ELR (cell line): ENCODE results near the gene TMEM147.

ENCODE experiments used
- DNase-seq: peaks from one replicate; pipeline ENCODE4 v3.0.0-alpha.2; 2015; ENCODE audit warnings: low read depth

The TMEM147 gene

DNA sequence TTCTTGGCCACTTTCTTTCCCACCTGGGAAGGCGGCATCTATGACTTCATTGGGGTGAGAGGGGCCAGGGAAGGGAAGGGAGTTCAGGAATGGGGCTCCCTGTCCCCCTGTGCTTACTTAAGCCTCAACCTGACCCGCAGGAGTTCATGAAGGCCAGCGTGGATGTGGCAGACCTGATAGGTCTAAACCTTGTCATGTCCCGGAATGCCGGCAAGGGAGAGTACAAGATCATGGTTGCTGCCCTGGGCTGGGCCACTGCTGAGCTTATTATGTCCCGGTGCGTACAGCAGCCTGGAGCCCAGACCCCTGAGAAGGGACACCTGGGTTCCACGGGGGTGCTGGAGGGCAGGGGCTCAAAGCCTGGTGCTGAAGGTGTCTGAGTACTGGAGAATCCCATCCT lies 1.1 kb downstream of the TMEM147 start:
- no peak for DNase-seq

DNA sequence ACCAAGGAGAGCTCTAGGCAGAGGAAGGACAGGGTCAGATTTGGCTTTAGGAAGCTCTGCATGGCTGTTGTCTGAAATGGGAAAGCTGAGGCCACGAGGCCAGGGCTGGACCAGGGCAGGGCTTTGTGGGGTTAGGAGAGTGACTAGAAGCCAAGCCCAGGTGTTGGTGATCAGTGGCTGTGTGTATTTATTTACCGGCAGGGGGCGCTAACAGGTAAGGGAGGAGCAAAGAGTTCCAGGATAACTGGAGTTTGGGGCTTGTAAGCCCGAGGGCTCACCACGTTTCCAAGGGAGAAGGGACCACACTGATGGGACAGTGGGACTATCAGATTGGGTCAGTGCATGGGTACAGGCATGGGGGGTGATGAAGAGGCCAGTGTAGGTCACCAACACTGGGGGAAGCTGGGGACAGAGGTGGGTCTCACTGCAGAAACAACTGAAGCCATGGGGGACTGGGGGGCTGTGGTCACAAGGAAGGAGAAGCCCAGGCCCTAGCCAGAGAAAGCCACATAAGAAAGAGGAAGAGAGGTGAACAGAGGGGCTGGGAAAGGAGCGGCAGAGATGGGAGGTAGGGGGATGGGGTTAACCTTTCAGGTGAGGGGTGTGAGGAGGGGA lies 3.9 kb downstream of the TMEM147 start:
- peak; percentile 79 for DNase-seq

DNA sequence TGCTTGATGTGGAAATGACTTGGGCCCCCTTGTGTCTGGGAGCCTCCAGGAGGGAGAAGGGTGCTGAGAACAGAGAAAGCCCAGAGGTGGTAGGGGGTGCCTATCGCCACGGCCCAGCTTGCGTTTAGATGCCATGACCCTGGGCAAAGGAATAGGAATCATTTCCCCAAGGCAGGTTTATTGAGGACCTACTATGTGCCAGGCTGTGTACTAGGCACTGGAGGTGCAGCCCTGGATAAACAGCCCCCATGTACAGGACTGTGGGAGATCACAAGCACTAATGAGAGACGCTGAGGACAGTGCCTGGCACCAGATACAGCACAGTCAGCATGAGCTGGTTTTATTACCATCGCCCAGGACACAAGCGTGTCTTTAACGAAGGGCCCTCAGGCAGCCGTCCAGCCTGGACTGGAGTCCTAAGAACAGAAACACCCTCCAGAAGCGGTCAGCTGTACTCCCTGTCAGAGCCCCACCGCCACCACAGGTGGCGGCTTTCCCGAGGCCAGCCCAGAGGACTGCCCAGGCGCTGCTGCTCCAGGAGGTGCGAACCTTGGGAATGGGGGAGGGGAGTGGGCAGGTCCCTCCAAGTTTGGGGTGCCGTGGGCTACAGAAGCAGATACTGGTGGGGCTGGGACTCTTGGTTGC lies 4.6 kb downstream of the TMEM147 start:
- DNase-seq: no peak

DNA sequence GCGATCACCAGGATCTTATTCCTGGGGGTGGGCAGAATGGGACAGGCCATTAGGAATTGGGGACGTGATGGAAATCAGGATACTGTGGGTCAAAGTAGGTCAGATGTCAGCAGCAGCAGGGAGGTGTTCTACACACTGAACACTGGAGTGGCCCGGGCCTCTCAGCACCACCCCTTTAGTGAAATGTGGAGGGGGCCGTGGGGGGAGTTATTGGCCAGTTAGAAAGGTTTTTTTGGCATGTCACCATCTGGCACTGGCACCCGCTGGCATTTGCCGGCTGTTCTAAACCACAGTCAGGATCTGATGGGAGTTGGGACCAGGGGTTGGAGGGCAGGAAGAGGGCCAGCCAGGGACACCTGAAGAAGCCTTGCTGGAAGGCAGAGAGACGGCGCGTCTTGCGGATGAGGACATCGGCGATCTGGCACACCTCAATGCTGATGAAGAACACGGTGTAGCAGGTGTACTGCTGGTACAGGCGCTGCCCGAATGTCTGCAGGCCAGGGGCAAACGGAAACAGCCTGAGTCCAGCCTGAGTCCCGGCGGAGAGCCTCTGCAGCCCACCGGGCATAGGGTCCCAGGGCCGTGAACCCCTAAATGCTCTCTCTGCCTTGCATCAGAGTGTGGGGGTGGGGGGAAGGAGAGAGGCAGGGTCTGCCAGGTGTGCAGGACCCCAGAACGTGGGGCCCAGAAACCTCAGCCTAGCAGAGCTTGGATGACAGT lies 5.8 kb downstream of the TMEM147 start:
- DNase-seq: no peak

DNA sequence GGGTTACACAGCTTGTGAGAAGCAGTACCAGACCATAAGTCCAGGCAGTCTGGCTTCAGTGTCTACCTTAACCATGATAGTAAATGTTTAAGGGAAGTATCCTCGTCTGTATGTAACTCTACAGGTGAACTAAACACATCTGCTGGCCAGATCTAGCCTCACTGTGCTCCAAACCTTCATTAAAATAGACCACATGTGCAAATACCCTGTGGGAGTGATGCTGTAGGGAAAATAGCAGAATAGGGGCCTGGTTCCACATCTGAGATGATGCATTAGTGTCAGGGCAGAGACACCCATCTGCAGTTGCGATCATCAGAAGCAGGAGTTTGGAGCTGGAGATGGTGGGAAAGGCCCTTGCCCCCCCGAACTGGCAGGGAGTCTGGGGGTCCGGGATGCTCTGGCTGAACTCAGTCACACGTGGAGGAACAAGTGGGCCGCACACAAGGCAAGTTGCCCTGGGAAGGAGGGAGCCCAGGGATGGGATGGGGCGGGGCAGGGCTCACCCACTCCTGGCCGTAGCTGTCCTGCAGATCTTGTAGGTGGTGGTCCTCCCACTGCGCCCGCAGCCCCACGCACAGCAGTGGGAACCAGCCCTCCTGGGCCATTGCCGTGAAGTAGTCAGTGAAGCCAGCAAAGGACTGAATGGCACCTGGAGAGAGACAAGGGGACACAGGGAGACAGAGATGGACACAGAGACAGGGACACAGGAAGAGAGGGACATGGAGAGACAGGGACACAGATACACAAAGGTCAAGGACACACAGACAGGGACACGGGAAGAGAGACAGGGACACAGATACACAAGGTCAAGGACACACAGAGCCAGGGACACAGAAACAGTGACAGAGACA lies 7.3 kb downstream of the TMEM147 start:
- no peak for DNase-seq

DNA sequence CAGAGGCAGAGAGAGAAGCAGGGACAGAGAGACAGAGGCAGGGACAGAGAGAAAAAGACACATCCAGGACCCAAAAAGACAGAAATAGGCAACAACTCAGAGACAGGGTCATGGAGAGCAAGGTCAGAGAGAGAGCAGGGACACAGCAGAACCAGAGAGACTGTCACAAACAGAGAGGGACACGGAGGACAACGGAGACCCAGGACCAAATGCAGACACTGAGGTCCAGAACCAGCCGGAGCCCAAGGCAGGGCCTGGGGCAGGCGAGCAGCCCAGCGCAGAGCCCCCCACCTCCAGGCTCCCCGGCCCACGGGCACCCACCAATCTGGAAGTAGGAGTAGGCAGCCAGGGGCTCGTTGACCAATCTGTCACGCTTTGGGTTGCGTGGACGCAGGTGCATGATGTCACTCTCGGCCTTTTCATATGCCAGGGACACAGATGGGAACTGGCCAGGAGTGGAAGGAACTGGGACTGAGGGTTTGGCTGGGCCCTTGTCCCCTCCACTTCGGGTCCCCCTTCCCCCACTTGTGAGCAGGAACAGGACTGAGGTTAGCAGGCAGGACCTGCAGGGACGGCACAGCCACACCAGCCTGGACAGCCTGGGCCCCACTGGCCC lies 8.1 kb downstream of the TMEM147 start:
- no peak for DNase-seq

DNA sequence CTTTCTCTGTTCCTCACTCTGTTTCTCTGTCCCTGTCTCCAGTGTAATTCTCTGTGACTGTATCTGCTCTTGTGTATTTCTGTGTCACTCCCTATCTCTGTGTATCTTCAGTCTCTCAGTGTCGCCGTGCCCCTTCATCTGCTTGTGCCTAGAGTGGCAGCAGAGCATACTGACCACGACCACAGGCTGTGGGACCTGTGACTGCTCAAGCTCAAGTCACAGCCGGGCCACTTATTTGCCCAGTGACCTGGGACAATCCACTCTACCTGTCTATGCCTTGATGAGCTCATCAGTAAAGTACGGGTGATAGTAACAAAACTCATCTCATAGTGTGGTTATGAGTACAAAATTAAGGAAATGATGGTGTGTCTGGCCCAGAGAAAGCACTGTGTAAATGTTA lies 8.7 kb downstream of the TMEM147 start:
- DNase-seq: no peak

DNA sequence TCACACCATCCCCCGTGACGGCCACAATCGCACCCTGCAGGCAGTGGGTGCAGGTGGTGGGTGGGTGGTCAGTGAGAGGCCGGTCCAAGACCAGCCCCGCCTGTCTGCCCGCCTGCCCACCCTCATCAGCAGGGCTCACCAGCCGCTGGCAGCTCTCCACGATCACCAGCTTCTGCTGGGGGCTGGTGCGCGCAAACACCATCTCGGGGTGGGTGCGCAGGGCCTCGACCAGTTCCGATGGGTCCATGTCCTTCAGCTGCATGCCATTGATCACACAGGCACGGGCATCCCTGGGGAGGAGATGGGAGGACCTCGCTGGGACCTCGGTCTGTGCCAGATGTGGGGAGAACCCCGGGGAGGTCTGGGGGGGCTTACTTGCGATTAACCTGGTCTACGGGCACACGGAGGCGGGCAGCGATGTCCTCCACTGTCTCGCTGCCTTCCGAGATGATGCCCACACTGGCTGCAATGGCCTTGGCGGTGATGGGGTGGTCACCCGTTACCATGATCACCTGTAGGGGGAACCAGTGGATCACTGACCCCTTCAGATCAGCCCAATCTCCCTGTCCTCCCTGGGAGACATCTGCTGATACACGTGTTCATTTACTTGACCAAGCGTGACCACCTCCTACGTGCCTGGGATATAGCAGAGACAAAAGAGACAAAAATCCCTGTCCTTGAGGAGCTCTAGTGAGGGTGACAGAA lies 10.0 kb downstream of the TMEM147 start:
- DNase-seq: peak; percentile 64

DNA sequence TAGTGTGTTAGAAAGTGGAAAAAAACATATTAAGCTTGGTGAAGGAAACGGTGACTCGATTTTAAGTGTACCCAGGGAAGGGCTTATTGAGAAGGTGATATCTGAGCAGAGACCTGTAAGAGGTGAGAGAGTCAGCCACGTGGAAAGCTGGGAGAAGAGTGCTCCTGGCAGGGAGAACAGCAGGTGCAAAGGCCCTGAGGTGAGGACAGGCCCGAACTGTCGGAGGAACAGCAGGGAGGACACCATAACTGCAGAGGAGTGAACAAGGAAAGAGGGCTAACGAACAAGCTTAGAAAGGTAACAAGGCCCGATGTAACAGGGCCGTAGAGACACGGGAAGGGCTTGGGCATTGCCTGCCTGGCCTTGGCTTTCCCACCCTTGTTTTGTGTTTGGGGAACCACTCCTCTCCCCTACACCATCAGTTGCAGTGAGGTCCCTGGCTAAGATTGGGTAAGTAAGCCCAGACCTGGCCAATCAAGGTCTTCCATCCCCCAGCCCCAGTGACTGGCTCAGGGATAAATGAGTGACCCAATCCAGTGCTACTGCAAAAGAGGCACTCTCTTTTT lies 10.7 kb downstream of the TMEM147 start:
- DNase-seq: no peak

DNA sequence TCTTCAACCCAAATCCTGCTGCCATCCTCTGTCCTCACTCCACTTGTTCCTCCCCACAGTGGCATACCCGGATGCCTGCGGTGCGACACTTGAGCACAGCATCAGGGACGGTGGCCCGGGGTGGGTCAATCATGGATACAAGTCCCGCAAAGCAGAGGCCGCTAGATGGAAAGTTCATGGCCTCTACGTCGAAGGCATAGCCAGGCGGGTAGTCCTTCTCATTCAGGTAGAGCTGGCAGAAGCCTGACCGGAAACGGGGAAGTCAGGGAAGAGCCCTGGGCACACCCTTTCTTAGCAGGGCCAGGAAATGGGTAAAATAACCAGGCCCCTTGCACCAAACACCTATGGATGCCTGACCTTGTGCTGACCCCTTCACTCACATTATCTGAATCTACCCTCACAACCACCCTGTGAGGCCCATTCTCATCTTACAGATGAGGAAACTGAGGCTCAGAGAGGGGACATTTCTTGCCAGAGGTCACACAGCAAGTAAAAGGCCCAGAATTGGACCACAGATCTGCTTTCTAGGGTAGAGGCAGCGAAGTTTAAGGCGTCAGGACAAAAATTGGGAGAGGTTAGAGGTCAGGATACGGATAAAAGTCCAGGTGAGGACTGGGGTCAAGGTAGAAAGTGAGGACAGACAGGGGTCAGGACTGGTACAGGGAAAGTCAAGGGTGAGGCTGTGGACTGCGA lies 11.6 kb downstream of the TMEM147 start:
- DNase-seq: no peak

DNA sequence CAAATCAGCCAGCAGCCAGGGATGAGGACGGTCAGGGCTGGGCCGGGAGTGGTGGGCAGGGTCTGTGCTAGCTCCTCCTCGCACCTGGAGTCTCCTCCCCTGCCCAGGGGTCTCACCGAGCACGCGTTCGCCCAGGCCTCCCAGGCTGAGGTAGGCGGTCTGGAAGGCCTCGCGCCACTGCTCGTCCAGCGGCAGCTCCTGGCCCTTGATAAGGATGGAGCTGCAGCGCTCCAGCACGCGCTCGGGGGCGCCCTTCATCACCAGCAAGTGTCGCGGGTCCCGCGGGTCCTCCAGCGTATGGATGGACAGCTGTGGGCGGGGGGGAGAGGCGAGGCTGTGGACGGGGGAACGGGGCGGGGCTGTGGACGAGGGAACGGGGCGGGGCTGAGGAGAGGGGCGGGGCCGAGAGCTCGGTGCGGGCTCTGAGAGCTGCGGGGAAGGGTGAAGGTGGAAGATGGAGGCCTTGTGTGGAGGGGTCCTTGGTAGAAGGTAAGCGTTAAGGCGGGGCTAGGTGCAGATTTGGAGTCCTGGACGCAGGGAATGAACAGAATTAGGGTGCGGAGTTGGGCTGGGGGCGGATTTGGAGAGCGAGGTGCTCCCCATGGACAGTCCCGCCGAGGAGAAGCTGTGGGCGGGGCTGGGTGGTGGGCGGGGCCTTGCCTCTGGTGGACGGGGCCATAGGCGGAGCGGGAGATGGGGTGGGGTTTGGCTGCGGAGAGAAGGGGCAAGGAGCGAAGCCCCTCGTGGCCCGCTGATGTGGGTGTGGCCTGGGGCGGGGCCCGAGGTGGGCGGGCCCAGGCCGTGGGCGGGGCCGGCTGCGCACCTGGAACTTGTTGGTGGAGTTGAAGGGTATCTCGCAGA lies 12.3 kb downstream of the TMEM147 start:
- DNase-seq: peak; percentile 20

DNA sequence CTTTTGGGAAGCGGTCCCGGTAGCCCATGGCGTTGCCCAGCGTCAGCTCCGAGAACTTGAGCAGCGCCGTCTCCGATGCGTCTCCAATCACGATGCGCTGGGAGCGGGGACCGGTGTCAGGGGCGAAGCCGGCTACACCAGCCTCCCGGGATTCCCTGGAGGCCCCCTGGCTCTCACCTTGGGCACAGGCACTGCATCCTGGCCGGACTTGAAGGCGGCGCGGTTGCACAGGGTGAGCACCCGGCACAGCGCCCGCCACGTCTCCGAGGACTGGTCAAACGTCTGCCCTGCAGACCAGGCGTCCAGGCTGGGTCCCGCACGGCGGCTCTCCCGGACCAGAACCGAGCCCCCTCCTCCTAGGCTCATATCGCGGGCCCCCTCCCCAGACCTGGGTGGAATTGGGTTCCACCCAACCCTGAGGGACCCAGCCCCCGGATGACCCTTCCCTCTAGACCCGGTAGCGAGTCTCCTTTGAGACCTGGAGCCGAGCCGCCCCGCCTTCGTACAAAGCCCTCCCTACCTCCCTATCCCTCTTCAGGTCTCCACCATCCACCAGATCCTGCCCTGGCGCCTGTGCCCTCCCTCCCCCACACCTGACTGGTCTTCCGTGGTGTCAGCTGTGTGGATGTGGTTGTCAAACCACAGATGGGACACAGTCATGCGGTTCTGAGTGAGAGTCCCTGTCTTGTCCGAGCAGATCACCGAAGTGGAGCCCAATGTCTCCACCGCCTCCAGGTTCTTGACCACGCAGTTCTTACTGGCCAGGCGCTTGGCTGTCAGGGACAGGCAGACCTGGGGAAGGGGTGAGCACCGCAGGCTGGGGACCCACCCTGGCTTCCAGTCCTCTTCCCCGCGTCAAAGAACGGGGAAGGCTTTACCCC lies 13.2 kb downstream of the TMEM147 start:
- DNase-seq: no peak

DNA sequence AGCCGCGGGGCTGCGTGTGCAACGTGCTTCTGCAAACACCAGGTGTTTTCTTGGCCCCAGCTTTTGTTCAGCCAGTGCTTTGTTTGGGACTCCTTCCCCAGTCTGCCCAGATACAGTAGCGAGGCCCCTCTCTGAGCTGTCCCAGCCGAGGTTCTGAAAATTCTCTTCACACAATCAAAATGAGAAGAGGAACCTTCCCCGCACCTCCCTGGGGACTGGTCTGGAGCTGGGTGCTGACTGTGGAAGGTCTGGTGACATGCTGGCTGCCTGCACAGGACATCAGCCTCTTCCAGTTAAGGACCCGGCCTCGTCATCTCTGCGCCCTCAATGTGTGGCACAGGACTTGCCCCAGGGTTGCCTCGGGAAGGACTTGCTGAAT lies 13.8 kb downstream of the TMEM147 start:
- DNase-seq: no peak

DNA sequence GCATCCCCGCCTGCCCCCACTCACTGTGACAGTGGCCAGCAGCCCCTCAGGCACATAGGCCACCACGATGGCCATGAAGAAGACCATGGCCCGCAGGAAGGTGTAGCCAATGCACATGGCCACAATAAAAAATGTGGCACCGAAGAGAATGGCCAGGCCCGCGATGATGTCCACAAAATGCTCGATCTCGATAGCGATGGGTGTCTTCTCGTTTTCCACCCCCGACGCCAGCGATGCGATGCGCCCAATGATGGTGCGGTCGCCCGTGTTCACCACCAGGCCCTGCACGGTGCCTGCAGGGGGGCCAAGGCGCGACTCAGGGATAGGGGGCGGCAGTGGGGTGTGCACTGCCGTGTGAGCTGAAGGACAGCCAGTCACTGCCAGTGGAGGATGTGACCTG lies 14.4 kb downstream of the TMEM147 start:
- no peak for DNase-seq

DNA sequence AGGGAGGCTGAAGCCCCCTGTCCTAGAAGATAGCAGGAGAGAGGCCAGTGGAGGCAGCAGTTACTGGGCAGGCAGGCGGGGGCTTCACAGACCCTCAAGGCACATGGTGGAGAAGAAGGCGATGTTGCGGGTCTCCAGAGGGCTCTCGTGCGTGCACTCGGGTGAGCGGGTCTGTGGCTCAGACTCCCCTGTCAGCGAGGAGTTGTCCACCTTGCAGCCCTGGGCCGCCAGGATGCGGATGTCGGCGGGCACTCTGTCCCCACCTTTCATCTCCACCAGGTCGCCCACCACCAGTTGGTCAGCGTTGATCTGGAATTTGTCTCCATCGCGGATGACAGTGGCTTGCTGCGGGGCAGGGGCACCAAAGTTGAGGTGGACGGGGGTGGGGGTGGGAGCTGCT lies 14.8 kb downstream of the TMEM147 start:
- no peak for DNase-seq

DNA sequence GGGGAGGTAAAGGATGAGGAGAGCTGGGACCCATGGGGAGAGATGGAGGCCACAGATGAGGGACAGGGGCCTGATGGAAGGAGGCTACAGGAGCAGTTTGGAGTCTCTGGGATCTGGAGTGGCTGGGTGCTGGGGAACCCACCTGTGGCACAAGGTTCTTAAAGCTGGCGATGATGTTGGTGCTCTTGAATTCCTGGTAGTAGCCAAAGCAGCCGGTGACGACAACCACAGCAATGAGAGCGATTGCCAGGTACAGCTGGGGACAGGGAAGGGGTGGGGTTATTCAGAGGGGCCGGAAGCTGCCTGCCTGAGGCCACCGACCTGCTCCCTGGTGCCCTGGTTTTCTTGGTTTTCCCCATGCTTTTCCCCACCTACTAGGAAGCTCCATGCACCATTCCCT lies 15.3 kb downstream of the TMEM147 start:
- DNase-seq: no peak

DNA sequence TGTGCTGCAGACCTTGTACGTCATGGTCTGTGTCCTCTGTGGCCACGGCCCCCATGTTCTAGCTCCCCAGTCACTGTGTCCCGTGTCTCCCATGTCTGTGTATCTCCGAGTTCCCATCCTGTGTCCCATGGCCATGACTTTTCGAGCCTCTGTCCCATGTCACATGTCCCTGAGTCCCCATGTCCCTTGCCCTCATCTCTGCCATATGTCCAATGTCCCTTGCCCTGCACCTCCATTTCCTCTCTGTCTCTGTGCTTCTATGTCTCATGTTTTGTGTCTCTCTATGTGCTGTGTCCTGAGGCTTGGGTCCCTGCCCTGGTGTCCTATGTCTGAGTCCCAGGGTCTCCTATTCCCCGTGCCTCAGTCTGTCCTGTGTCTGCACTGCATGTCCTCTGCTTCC lies 16.0 kb downstream of the TMEM147 start:
- DNase-seq: no peak

DNA sequence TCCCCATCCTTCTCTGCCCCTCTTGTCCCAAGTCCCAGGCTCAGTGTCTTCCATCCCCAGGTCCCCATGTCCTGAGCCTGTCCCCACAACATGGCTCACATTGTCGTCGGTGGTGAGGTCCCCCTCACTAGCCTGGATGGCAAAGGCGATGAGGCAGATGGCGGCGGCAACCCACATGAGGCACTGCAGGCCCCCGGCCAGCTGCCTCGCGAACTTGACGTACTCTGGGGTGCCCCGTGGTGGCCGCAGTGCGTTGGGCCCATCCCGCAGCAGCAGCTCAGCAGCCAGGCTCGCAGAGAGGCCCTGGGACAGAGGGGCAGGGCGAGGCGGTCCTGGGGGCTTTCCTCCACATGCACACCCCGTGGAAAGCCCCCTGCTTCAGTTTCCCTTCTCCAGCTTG lies 16.9 kb downstream of the TMEM147 start:
- no peak for DNase-seq

DNA sequence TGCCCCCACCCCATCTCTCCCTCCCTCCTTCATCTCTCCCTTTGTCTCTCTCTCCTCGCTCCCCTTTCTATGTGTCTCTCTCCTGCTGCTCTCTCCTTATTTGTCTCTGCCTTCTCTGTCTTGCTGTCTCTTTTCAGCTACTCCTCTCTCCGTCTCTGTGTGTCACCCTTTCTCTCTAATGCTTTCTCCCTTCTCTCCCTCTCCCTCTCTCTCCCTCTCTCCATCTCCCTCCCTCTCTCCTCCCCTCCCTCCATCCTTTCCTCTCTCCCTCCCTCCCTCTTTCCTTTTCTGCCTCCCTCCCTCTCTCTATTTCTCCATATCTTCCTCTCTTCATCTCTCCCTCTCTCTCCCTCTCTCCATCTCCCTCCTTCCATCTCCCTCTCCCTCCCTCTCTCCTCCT lies 17.4 kb downstream of the TMEM147 start:
- no peak for DNase-seq
